GM19240 (cell line): ENCODE measurements around the gene MUCL1.
"Not testable (repeated sequence)": the region's sequence is repeated elsewhere in the genome, so short reads cannot be mapped to it uniquely, and the experiment has no call there.

Source experiments
- DNase-seq: peaks from one replicate; pipeline ENCODE4 v3.0.0; 2011; ENCODE audit warnings: low spot score; ENCODE audit not compliant: insufficient read length

Gene MUCL1, protein sequence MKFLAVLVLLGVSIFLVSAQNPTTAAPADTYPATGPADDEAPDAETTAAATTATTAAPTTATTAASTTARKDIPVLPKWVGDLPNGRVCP

DNA sequence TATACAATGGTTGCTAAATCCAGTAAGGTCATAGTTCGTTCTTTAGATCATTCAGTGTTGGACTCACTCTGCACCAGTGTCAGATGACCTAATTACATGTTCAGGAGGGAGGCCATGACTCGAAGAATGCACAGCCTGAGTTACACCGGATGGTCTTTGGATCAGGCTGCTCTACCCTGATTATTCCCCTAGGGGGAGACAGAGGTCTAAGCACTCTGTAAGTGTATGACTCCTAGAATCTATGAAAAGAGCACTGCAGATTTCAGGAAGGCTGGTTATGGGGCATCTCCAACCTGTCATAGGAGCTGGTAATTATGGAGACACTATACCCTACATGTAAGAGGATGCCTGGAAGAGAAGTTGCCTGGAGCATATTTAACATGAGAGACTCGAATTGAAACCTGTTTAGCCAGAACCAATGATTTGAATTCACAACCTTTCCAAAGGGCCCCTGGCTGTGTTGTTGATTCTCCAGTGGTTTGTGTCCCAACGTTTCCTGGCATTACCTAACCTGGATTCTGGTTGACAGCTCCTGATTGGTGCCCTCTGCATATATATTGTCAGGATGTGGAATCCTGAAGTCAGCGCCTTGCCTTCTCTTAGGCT lies at the start of gene MUCL1:
Gene MUCL1 (plus strand): TSS at position 584 of the 606 bp plus-strand sequence. CDS start 67 bp downstream, outside the sequence.
- peak; percentile 19 for DNase-seq

- no peak for DNase-seq
Observed at GRCh38 chr12:54821676-54822075, 32.6 kb upstream of the MUCL1 start.

DNA sequence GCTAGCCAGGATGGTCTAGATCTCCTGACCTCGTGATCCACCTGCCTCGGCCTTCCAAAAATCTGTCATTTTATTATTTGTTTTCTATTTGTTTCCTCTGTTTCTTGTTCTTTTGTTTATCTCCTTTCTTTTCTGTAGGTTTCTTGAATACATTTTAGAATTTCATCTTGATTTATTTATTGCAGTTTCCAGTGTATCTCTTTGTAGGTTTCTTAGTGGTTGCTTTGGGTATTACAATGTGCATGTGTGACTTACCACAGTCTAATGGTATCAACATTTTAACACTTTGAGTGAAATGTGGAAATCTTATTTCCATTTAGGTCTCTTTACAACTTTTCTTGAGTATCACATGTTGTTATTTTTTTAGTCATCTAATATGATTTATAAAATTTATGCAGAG lies 29.9 kb upstream of the MUCL1 start:
- no peak for DNase-seq

- no peak for DNase-seq
Observed at GRCh38 chr12:54829511-54829910, 24.8 kb upstream of the MUCL1 start.

- no peak for DNase-seq
Observed at GRCh38 chr12:54830199-54830598, 24.1 kb upstream of the MUCL1 start.

DNA sequence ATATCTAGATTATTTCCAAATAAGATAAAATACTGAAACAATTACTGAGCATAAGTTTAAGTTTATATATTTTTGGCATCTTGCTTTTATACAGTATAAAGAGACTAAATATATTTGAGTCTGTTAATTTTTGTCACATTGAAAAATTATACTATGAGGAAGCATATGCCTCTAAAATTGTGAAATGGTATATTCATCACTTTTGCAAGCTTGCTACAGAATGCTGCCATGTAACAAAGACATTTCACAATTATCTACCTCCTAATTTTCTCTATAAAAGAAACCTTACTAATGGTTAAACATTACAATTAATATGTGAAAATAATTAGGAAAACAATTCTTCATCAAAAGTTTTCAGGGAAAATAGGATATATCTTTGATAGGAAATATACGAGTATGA lies 22.7 kb upstream of the MUCL1 start:
- no peak for DNase-seq

- no peak for DNase-seq
Observed at GRCh38 chr12:54840244-54840865, 14.0 kb upstream of the MUCL1 start.

GRCh38 chr12:54857406-54857805 lies 3.1 kb downstream of the MUCL1 start:
- no peak for DNase-seq

- no peak for DNase-seq
Observed at GRCh38 chr12:54858562-54858961, 4.2 kb downstream of the MUCL1 start.

DNA sequence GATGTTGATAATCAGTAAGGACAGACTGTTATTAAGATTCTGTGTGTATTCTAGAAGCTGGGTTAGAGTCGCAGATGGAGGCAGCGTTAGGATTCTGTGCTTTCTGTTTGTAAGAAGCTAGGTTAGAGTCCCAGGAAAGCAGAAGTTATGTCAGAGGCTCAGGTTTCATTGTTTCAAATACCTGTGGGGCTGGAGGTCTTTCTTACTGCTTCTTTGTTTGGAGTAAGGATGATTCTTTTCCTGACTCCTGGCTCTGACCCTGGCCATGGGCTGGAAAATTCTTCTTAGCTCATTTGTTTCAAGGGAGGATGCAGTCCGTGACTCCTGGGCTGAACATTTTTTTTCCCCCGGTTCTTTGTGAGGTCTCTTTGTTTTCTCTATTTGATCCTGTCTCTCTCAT lies 5.2 kb downstream of the MUCL1 start:
- no peak for DNase-seq

DNA sequence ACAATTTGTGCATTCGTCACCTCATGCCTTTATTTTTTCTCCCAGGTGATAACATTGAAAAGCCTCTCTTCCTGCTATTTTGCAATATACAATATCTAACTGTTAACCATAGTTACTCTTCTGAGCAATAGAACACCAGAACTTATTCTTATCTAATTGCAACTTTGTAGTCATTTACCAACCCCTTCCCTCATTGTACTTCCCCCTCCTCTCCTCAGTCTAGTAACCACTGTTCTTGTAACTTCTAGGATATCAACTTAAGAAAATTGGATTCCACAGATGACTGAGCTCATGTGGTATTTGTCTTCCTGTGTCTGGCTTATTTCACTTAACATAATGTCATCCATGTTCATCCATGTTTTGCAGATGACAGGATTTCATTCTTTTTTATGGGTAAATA lies 7.6 kb downstream of the MUCL1 start:
- no peak for DNase-seq

GRCh38 chr12:54863948-54864618 lies 9.8 kb downstream of the MUCL1 start:
- DNase-seq: no peak

- no peak for DNase-seq
Observed at GRCh38 chr12:54865683-54866324, 11.5 kb downstream of the MUCL1 start.

DNA sequence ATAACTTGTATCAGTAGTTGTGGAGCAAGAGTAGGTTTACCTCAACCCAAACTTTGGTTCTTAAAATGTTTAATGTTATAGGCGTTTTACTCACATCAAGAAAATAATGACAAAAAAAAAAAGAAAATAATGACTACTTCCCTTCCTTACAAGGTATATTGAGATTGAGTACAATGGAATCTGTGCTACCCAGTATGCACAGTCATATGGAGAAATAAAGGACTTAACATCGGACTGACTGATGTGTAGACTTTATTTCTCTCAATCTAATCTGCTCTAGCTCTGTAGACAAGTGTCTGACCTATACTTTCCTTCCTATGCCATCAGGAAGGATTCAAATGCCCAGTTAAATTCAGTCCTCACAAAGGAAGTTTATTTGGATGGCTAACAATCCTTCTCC lies 14.4 kb downstream of the MUCL1 start:
- DNase-seq: no peak

DNA sequence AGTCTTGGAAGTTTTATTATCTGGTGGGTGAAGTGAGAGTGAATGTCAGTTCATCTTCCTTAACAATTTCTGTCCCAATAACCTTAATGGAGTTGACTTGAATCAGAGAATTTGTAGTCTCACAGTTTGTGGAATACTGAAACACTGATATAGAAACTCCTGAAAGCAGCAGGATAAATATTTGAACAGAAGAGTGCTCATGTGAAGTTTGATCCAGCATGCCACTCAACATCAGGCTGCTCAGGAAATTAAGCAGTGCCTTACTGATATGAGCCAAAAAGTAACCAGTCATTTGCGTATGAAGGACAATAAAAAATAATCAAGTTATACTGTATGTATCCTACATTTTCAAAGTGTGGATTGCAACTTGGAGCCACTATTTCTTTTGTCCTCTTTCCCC lies 15.7 kb downstream of the MUCL1 start:
- no peak for DNase-seq

- no peak for DNase-seq
Observed at GRCh38 chr12:54870617-54871016, 16.3 kb downstream of the MUCL1 start.

DNA sequence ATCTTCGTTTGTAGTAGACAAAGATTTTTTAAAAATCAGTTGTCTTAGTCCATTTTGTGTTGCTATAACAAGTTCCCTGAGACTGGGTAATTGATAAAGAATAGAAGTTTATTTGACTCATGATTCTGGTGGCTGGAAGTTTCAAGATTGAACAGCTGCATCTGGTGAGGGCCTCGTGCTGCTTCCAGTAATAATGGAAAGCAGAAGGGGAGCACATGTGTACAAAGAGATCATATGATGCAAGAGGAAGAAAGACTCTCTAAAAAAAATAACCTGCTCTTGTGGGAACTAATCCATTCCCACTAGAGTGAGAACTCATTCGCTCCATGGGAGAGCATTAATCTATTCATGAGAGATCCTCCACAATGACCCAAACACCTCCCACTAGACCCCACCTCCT lies 24.8 kb downstream of the MUCL1 start:
- no peak for DNase-seq

DNA sequence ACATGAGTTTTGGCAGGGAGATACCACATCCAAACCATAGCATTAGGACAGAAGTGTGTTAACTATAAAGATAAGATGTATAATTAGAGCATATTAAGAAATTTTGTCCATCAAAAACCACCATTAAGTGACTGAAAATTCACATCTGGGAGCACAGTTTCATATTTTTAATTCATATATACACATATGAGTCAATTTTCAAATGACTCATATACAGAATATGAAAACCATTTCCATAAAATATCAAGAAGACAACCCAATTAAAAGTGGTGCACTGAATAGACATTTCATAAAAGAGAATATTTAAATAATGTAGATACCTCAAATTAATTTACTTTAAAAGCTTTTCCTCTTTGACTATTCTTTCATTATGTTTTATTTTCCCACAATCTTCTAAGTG lies 25.3 kb downstream of the MUCL1 start:
- no peak for DNase-seq

DNA sequence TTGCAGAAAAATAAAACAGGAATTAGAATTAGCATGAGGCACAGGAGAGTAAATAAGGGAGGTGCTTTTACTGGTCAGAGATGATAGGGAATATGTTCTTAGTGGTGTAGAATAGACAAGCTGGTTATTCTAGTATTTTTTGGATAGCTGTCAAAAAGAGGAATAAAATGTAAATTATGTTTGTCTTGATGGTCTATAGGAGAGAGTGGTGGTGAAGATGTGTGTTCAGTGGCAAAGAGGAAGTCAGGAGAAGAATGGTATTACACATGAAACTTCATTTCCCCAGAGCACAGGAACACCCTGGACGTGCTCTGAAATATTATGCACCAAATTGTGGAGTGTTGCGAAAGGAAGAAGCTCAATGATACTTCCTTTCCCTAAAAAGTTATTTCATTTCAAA lies 27.8 kb downstream of the MUCL1 start:
- no peak for DNase-seq

- DNase-seq: not testable (repeated sequence)
Observed at GRCh38 chr12:54882597-54882996, 28.3 kb downstream of the MUCL1 start.

DNA sequence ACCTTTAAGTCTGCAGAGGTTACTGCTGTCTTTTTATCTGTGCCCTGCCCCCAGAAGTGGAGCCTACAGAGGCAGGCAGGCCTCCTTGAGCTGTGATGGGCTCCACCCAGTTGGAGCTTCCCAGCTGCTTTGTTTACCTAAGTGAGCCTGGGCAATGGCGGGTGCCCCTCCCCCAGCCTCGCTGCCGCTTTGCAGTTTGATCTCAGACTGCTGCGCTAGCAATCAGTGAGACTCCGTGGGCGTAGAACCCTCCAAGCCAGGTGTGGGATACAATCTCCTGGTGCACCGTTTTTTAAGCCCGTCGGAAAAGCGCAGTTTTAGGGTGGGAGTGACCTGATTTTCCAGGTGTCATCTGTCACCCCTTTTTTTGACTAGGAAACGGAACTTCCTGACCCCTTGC lies 34.1 kb downstream of the MUCL1 start:
- not testable (repeated sequence) for DNase-seq

DNA sequence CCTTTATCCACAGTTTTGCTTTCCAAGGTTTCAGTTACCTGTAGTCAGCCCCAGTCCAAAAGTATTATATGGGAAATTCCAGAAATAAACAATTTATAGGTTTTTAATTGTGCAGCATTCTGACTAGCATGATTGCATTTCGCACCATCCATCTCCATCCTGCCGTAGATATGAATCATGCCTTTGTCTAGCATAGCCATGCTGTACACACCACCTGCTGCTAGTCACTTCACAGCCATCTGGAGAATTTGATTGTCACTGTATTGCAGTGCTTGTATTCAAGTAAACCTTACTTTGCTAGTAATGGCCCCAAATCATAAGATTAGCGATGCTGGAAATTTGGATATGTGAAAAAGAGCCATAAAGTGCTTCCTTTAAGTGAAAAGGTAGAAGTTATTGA lies 36.0 kb downstream of the MUCL1 start:
- DNase-seq: no peak
